Lung (tissue), 12 donors: ENCODE results near the gene AGMO. TPM values are rescaled to one million over a fixed set of nuclear protein-coding genes. Genes with fewer than 3 reads are reported as not detected.

Experiments used
- ATAC-seq: fragments of 200-7000 bp; cut with Tn5 transposase; one replicate; pipeline ENCODE4 v1.9.1; 2020; ENCODE audit warnings: moderate number of reproducible peaks; ENCODE audit not compliant: insufficient read depth, low FRiP score
- DNase-seq, 3 donors: peaks; one replicate each; pipeline ENCODE4 v3.0.0-alpha.2; 2013 to 2017
- H3K27ac ChIP-seq, 2 donors: one replicate each; pipeline ENCODE4 v1.5.1; 2013; ENCODE audit warnings: mild to moderate bottlenecking in 2 of 2, moderate library complexity in 2 of 2, control low read depth in 1 of 2, inconsistent platforms in 1 of 2, low read depth in 1 of 2, low read length in 1 of 2
- H3K27me3 ChIP-seq, 3 donors: one replicate each; pipeline ENCODE4 v1.5.1; 2013; ENCODE audit warnings: low read length in 2 of 3; ENCODE audit not compliant: control insufficient read depth in 3 of 3, insufficient read depth in 3 of 3
- H3K36me3 ChIP-seq, 4 donors: one replicate each; pipeline ENCODE4 v1.5.1; 2013; ENCODE audit warnings: low read length in 4 of 4, mild to moderate bottlenecking in 1 of 4, moderate library complexity in 1 of 4; ENCODE audit not compliant: control insufficient read depth in 4 of 4, insufficient read depth in 4 of 4
- H3K4me1 ChIP-seq, 5 donors: one replicate each; pipeline ENCODE4 v1.5.1; 2013; ENCODE audit warnings: low read length in 5 of 5, mild to moderate bottlenecking in 2 of 5, moderate library complexity in 1 of 5; ENCODE audit not compliant: control insufficient read depth in 5 of 5, insufficient read depth in 5 of 5
- H3K4me3 ChIP-seq: one replicate; pipeline ENCODE4 v1.5.1; 2013; ENCODE audit warnings: mild to moderate bottlenecking, control low read depth, moderate library complexity
- H3K9ac ChIP-seq, 2 donors: one replicate each; pipeline ENCODE4 v1.5.1; 2013; ENCODE audit warnings: low read length in 2 of 2, control low read depth in 1 of 2; ENCODE audit not compliant: insufficient read depth in 1 of 2
- H3K9me3 ChIP-seq, 4 donors: one replicate each; pipeline ENCODE4 v1.5.1; 2013; ENCODE audit warnings: low read length in 3 of 4, mild to moderate bottlenecking in 1 of 4, moderate library complexity in 1 of 4; ENCODE audit not compliant: control insufficient read depth in 4 of 4, insufficient read depth in 3 of 4
- WGBS, 2 donors: extraction: QIAGEN DNeasy Blood & Tissue Kit; methylation state at CpG; one replicate each; pipeline ENCODE4 v1.1.7; 2013; 5-methylcytosine and 5-hydroxymethylcytosine counted together
- polyA plus RNA-seq, 2 donors: library from polyadenylated mRNA; stranded (reverse); fragments of 200-250 nt; gene quantifications; one replicate each; pipeline ENCODE4 v1.2.1, GENCODE V29; 2013
- total RNA-seq, 2 donors: library from RNA; depleted of rRNA in 1 of 2; stranded (reverse); fragments of >200 nt in 1 of 2; gene quantifications; one replicate each; pipeline ENCODE4 v1.2.1, GENCODE V29; 2014 to 2021
- TF ChIP-seq, protein P1 (sequence below): IDR thresholded peaks from 2 replicates; pipeline ENCODE4 v1.5.1; 2012; ENCODE audit warnings: mild to moderate bottlenecking; ENCODE audit errors: control extremely low read depth, extremely low read depth
- donor health status: control.
- donor health status: control.
- donor health status: Bipolar disorder and iron deficiency.
- donor health status: healthy.
- donor health status: DM: yes; HTN: yes; CAD: no.

AGMO gene
- total and polyA plus RNA-seq, 4 donors = 0.03 to 0.74 (median 0.11) TPM

DNA sequence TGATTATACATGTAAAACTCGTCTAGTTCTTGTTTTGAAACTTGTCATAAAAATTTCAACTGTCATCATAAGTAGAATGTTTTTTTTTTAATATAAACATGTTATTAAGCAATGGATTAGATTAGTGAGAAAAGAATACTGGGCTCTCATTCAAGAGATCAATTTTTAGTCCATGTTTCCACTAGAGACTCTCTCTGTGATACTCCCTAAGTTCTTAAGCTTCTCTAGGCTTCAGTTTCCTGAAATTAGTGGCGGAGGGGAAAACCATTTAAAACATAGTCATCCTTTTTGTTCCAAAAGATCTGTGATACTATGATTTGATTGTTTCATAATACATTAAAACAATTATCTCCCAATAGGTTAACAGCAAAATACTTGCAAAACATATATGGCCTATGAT is 142.2 kb downstream of the AGMO start:
- Histone ChIP-seq H3K36me3 (no peaks in the 10 kb centered on the region), H3K9ac (no peak overlapping the region), H3K27me3 (no peaks in the 10 kb centered on the region), H3K4me3 (no peak overlapping the region), H3K4me1 (no peaks in the 10 kb centered on the region), H3K9me3 (no peaks in the 10 kb centered on the region), H3K27ac (no peak overlapping the region)
- WGBS, 2 donors = 72 to 78% methylated on average over 2 of the region's 2 CpGs
- ATAC-seq (no peak), DNase-seq (no peak)
- TF ChIP-seq, protein P1, sequence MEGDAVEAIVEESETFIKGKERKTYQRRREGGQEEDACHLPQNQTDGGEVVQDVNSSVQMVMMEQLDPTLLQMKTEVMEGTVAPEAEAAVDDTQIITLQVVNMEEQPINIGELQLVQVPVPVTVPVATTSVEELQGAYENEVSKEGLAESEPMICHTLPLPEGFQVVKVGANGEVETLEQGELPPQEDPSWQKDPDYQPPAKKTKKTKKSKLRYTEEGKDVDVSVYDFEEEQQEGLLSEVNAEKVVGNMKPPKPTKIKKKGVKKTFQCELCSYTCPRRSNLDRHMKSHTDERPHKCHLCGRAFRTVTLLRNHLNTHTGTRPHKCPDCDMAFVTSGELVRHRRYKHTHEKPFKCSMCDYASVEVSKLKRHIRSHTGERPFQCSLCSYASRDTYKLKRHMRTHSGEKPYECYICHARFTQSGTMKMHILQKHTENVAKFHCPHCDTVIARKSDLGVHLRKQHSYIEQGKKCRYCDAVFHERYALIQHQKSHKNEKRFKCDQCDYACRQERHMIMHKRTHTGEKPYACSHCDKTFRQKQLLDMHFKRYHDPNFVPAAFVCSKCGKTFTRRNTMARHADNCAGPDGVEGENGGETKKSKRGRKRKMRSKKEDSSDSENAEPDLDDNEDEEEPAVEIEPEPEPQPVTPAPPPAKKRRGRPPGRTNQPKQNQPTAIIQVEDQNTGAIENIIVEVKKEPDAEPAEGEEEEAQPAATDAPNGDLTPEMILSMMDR = no peak

DNA sequence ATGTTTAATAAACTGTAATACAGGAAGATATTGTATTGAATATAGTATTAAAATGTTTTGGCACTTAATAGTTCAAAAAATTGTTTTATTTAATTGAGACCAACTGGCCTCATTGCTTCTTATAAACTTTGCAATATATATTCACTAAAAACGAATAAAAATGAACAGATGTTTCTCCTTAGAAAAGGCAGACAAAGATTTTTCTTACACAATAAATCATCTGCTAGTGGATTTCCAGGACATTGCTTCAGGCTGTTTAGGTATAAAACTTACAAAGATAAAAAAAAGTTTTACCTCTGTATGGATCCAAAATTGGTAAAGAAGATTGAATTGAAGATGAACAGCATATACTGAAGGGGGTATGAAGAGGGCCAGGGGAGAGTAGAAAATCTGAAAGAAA is 143.6 kb downstream of the AGMO start:
- no peak overlapping the region for H3K9ac ChIP-seq
- H3K9me3 ChIP-seq = no peaks in the 10 kb centered on the region
- H3K4me1 ChIP-seq = no peaks in the 10 kb centered on the region
- 60 to 75% methylated on average over 1 of the region's 1 CpG for WGBS, 2 donors
- no peak overlapping the region for H3K4me3 ChIP-seq
- ATAC-seq = no peak
- TF ChIP-seq, protein P1 = no peak
- no peak for DNase-seq
- H3K36me3 ChIP-seq = no peaks in the 10 kb centered on the region
- no peaks in the 10 kb centered on the region for H3K27me3 ChIP-seq
- no peak overlapping the region for H3K27ac ChIP-seq

DNA sequence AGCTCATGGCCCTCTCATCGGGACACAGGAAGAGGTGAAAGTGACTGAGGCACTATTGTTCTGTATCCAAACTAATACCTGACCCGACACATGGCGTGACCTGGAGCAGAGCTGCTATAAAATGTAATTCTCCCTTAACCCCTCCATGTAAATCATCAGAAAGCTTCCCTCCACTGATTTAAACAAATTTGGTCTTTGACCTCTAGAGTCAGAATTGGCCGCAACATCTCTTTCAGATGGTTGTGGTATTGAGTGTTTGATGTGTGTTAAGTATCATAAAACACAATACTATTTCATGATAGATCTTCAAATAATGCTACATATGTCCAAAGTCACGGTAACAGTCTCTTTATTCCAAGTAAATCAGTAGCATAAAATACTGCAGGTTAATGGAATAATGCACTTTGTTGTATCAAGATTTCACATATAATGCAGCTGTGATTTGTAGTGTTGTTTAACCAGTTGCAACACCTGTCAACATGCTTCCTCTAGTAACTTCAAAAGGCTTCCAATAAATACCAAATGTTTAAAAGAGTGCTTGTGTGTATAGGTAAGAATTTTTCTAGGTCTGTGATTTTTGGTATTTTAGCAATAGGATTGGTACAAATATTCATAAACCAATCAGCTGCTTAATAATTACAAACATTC is 144.3 kb downstream of the AGMO start:
- TF ChIP-seq, protein P1 = no peak
- DNase-seq = no peak
- WGBS, 2 donors = 90 to 95% methylated on average over 5 of the region's 5 CpGs
- ATAC-seq = no peak
- no peaks in the 10 kb centered on the region for H3K4me1 ChIP-seq
- no peak overlapping the region for H3K9ac ChIP-seq
- H3K27me3 ChIP-seq = no peaks in the 10 kb centered on the region
- H3K27ac ChIP-seq = no peak overlapping the region
- no peak overlapping the region for H3K4me3 ChIP-seq
- H3K9me3 ChIP-seq = no peaks in the 10 kb centered on the region
- H3K36me3 ChIP-seq = no peaks in the 10 kb centered on the region

DNA sequence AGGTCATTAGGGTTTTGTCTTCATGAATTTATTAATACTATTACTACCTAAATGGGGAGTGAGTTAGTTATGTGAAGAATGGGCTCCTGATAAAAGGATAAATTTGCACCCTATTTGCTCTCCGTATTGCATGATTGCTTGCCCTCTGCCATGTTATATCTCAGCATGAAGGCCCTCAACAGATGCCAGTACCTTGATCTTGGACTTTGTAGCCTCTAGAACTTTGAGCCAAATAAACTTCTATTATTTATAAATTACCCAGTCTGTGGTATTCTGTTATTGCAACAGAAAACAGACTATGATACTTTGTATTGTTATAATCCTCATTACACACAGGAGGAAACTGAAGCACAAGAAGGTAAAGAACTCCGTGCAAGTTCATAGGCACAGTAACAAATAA is 150.8 kb downstream of the AGMO start:
- Histone ChIP-seq H3K4me3 (no peak overlapping the region), H3K9ac (no peak overlapping the region), H3K27me3 (no peaks in the 10 kb centered on the region), H3K27ac (no peak overlapping the region), H3K36me3 (no peaks in the 10 kb centered on the region), H3K9me3 (no peaks in the 10 kb centered on the region), H3K4me1 (no peaks in the 10 kb centered on the region)
- 87 to 91% methylated on average over 2 of the region's 2 CpGs for WGBS, 2 donors
- TF ChIP-seq, protein P1 = no peak
- DNase-seq (no peak), ATAC-seq (no peak)
